Measurements from ENCODE around the gene ATP10B.

GRCh38 chr5:160674901-160675300 lies 177.1 kb downstream of the ATP10B start:
- TF ChIP-seq CTCF (IDR thresholded peaks at IDR 0.05): no peak
- TF ChIP-seq POLR2A (IDR thresholded peaks at IDR 0.05): no peak
